NCI-H446 (cell line): ENCODE results near the gene ABCA2.

Experiments used
- DNase-seq, 2 experiments: peaks; one replicate each; lab custom pipeline; 2025; lab: John Stamatoyannopoulos, UW

The ABCA2 gene

DNA sequence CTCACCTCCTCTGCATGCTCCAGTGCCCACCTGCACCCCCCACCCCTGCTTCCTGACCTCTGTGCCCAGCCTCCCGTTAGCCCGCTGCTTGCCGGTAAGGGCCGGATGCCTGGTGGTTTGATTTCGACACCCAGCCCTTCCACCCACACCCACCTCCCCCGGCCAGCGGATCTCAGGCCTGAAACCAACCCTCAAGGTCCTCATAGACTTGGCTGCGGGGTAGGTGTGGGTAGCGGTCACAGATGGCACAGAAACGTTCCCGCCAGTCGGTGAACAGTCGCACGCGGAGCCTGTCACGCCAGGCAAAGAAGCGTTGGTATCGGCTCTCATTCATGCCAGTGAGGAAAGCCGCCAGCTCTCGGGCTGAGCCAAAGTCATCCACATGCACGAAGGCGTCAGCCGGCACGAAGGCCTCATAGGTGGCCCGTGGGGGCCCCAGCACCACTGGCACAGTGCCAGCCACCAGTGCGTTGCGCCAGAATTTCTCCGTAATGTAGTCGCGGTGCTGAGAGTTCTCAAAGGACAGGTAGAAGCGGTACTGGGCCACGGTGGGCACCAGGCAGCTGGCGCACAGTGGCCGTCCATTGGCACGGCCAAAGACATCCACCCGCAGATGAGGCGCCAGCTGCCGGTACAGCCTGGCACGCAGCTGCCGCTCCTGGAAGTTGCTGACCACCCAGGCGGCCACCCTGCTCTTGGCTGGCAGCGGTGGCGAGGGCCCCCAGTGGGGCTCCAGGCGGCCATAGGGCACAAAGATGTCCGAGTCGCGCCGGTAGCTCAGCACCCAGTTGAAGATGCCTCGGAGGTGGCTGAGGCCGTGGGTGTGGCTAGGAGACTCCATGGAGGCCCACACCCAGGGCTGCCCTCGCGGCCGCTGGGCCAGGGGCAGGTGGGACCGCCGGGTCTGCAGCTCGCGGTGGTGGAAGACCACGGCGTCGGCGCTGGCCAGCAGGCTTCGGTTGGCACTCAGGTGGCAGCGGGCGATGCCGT, 2.8 kb upstream of the ABCA2 start:
- no peak for DNase-seq

- DNase-seq, result no peak
Measured at GRCh38 chr9:137030006-137030405, 2.0 kb upstream of the ABCA2 start.

GRCh38 chr9:137029058-137029936, 1.3 kb upstream of the ABCA2 start:
- DNase-seq, result peak in 1 of 2 experiments; percentile 33

DNA sequence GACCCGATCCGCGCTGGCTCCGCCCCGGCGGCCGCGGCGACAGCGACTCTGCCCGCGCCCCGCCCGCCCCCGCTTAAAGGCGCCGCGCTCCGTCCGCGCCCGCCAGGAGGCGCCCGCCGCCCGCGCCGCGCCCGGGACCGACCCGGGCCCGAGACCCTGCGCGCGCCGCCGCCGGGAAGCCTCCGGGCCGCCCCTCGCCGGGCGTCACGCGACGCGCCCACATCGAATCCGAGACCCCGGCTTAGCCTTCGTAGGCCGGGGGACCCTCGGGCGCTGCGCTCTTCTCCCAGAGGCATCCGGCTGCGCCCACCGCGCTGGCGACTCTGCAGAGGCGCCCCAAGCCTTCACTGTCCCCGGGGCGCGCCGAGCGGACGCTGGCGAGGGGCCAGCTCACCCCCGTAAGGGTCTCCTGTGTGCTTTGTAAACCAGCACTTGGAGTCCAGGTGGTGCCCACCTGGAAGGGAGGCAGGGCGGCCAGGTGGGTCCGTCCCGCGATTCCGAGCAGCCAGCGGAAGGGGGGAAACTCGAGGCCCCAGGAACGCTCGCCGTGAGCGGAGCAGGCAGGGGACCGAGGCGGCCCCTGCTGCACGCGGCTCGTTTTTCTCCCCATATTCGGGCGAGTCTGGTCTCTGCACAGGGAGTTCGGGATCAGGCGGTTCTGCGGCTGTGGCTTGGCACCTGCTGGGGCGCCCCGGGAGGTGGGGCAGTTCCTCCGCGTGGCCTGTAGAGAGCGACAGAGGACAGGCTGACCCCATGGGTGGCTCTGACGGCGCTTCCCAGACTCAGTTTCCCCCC, 423 bp upstream of the ABCA2 start:
- peak in 1 of 2 experiments; percentile 60 for DNase-seq

GRCh38 chr9:137026828-137027227, 1.2 kb downstream of the ABCA2 start:
- no peak for DNase-seq

DNA sequence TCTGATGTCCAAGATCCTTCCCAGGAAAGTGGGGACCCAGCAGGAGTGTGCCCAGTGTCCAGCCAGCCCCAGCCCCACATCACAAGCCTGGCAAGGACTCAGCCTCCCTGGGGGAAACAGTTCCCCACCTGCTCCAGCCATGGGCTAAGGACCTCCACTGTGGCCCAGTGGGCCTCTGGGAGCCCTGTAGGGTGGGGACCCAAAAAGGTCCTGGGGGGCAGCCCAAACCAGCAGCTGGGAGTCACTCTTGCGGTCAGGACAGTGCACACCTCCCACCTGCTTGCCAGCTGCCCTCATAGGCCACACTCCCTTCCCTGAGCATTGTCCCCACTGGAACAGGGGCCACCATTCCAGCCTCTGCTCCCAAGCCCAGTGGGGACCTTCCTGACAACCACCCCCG, 1.7 kb downstream of the ABCA2 start:
- DNase-seq, result no peak

DNA sequence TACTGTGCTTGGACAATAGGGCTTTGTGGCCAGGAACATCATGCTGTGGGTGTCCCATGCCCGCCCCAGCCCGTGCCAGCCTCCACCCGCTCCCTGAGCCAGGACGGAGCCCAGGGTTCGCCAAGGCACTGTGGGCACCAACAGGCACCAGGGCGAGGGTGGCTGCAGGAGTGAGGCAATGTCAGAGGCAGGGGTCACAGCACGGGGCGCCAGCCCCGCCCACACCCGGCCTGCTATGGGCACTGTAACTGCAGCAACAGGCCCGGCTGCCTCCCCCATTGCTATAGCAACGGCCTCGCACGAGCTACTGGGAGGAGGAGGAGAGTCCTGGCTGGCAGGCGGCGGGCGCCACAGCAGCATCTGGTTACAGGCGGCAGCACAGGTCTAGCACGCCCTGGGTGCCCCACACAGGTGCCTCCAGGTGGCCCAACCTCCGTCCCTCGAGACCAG, 2.5 kb downstream of the ABCA2 start:
- DNase-seq, result no peak

GRCh38 chr9:137023583-137023991, 4.5 kb downstream of the ABCA2 start:
- DNase-seq, result no peak

GRCh38 chr9:137023157-137023556, 4.9 kb downstream of the ABCA2 start:
- DNase-seq, result no peak

DNA sequence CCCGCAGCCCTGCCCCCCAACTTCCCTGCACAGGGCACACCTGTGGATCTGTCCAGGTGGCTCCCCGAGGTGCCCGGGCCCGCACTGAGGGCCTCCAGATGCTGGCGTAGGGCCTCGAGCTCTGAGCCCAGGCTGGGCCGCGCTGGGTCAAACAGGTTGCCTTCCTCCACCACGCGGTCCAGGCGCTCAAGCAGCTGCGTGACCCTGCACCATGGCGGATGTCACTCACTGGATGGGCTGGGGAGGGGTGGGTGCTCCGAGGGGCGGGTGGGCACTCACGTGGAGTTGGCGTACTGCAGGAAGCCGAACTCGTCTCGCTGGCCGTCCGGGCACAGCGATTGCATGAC, 5.4 kb downstream of the ABCA2 start:
- no peak for DNase-seq

GRCh38 chr9:137021979-137022661, 5.9 kb downstream of the ABCA2 start:
- DNase-seq, result peak in 1 of 2 experiments; percentile 23

DNA sequence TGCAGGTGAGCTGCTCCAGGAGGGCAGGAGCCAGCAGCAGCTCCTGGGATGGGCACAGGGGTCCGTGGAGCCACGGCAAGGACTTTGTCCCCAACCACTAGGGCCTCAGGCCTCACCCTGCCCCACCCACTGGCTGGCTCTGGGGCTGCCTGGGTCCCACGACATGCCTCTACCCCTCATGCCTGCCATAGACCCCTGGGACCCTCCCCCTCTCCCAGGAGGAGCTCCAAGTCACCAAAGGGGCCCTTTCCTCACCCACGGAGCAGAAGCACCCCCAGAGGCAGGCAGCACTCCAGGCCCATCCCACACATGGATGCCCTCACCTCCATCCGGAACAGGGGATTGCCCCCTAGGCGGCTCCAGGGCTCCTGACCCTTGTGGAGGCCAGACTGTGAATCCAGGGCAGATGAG, 6.5 kb downstream of the ABCA2 start:
- DNase-seq, result no peak

DNA sequence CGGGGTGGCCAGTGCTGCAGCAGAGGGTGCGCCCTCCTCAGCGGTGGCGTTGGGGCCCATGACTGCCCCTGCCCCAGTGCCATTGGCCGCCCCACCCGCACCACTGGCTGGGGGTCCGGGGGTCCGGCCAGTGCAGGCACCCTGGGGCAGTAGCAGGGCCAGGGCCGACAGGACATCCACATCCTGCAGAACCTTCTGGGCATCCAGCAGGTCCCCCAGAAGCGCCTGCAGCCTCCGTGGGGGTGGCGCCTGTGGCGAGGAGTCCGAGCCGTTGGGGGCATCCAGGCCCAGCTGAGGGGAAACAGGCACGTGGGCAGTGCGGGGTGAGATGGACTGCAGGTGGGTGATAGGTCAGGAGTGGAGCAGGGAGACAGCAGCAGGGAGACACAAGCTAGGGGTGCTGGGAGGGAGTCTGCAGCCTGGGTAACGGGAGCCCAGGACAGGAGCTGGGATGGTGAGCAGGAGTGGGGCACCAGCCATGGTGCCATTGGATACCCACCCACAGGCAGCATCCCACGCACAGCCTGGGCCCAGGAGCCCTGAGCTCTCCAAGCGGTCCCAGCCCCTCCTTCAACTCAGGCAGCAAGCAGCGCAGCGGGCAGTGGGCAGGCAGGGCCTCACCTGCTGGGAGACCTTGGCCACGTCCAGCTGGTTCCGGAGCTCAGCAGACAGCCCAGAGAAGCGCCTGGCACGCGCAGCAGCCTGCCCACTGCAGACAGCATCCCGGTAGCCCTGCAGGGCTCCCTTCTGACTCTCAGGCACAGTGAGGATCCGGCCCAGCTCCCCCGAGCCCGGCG, 7.1 kb downstream of the ABCA2 start:
- DNase-seq, result no peak

DNA sequence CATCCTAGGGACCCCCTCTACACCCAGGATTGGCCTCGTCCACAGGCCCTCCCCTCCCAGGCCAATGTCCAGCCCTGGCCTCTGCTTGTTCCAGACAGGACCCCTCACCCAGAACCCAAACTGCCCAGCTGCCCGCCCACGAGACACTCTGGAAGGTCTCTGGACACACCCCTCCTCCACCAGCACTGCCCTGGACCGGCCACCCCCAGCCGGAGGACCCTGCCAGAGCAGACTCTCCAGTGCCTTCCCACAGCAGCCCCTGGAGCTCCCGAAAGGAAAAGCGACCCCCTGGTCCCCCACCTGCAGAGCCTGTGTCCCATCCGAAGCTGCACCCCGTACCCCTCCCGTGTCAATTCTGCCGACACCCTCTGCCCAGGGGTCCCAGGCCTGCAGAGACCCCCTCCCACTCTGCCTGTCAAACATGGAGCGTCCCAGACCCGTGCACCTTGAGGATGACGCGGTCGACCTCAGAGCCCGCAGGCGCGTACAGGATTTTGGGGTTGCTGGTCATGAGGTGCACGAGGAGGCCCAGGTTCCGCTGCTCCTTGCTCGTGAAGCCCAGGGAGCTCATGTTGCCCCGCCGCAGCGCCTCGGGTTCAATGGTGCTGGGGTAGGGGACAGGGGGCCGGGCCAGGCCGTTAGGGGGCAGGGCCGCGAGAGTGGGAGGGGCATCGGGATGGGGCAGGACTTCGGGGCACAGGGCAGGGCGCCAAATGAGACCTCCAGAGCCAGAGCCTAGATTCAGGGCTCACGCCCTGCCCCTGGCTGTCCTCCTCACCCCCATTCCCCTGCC, 8.0 kb downstream of the ABCA2 start:
- DNase-seq, result no peak

DNA sequence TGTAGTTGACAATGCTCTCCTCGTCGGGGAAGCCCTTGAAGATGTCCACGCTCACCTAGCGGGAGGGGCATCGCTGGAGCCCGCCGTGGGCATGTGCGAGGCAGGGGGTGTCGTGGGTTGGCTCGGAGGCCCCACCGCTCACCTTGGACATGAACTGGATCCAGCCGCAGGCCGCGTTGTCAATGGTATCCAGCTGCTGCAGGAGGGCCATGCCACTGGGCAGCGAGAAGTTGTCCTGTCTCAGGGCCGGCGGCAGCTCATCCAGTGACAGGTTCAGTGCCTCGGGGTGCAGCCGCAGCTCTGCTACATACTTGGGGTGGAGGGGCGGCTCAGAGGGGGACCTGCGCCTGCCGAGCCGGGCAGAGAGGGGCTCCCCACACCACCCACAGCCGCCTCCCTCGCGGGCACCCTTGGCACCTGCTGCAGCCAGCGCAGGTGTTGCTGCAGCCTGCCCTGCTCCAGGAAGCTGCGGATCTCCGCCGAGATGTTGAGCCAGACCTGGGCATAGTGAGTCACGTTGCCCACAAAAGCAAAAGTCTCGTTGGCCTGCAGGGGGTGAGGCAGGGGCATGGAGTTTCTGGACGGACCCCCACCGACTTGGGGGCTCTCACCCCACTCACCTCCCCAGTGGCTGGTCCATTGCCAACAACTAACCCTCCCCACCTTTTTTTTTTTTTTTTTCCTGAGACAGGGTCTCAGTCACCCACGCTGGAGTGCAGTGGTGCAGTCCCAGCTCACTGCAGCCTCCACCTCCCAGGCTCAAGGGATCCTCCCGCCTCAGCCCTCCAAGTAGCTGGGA, 9.1 kb downstream of the ABCA2 start:
- no peak for DNase-seq

GRCh38 chr9:137017791-137018497, 10.1 kb downstream of the ABCA2 start:
- DNase-seq, result no peak

DNA sequence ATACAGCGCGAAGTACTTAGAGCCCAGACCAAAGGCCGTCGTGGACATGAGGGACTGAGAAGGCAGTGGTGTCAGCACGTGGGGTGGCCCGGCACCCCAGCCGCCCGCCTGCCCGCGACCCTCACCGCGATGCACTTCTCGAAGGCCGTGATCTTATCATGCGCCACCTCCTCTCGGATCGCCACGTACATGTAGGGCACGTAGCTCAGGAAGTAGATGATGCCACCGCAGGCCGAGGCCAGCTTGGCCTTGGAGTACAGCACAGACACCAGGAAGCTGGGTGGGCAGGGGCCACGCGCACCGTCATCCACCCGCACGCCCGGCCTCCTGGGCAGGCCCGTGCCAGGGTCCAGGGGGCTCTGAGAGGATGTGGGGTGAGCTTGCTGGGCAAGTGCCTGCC, 11.0 kb downstream of the ABCA2 start:
- no peak for DNase-seq

GRCh38 chr9:137016436-137016835, 11.6 kb downstream of the ABCA2 start:
- DNase-seq, result no peak
